ENCODE results near the gene CHD9. TPM values are rescaled to one million over a fixed set of nuclear protein-coding genes. Genes with fewer than 3 reads are reported as not detected.

CHD9 gene
- total and polyA plus RNA-seq, 9 of the 15 experiments (the other 6 are each of a cell fraction or from before 2014, with no cell fraction given), result 29.0 to 69.3 (median 40.6) TPM

GRCh38 chr16:53374800-53375199, 320.0 kb downstream of the CHD9 start:
- Histone ChIP-seq H3K36me3 (ENCODE audit: control insufficient read depth, insufficient read depth, low read length) (no peaks in the 10 kb centered on the region), H3K4me3 (no peak overlapping the region), H3K9me3 (replicated peaks; ENCODE audit: control insufficient read depth, insufficient read depth, low read depth, low read length) (no peaks in the 10 kb centered on the region), H2AFZ (ENCODE audit: low read depth, low read length) (no peak overlapping the region), H3K79me2 (ENCODE audit: control insufficient read depth, insufficient read depth, low read length) (no peaks in the 10 kb centered on the region), H4K20me1 (replicated peaks; ENCODE audit: control insufficient read depth, insufficient read depth, low read length) (no peaks in the 10 kb centered on the region; the same call in 1 of the 2 replicates), H3K4me1 (replicated peaks in 1 of 2; ENCODE audit: control insufficient read depth in 2 of 2, insufficient read depth in 2 of 2, low read length in 2 of 2) (peaks cover 0 to 10% of the 10 kb centered on the region in 2 experiments; a peak in 2 of 5 replicates), H3K9ac (ENCODE audit: insufficient read depth in 1 of 2, low read depth in 2 of 2, low read length in 2 of 2) (no peak overlapping the region), H3K27ac (ENCODE audit: extremely low read depth, low read depth, low read length) (no peak overlapping the region), H3K4me2 (ENCODE audit: insufficient read depth, low read length) (no peak overlapping the region), H3K27me3 (ENCODE audit: control insufficient read depth in 2 of 2, insufficient read depth in 2 of 2, low read length in 2 of 2) (peaks cover 15 to 17% of the 10 kb centered on the region in 2 experiments; a peak in 4 of 5 replicates), H3K9me1 (ENCODE audit: control insufficient read depth, insufficient read depth, low read length) (no peaks in the 10 kb centered on the region)
- intact Hi-C loops (cut with micrococcal nuclease), result no loop called here
- no TSS peak for BruUV-seq (replicated peaks)
- no peak for TF ChIP-seq ZNF398 (CRISPR knock-in tag; IDR thresholded peaks at IDR 0.05)
- TF ChIP-seq RBM14 (IDR thresholded peaks at IDR 0.05; ENCODE audit: borderline replicate concordance, insufficient read depth, low read depth, low read length), result no peak
- TF ChIP-seq RFX1 (IDR thresholded peaks at IDR 0.05), result no peak
- TF ChIP-seq MBD1 (CRISPR knock-in tag; IDR thresholded peaks at IDR 0.05), result no peak
- no peak for TF ChIP-seq CHD2 (IDR thresholded peaks at IDR 0.05; ENCODE audit: low read depth, low read length)
- no peak for TF ChIP-seq HSF4 (CRISPR knock-in tag; IDR thresholded peaks at IDR 0.05; ENCODE audit: borderline replicate concordance)
- no peak for TF ChIP-seq FOXO4 (CRISPR knock-in tag; IDR thresholded peaks at IDR 0.05)
- TF ChIP-seq MTA3 (IDR thresholded peaks at IDR 0.05; ENCODE audit: borderline replicate concordance), result no peak
- TF ChIP-seq ZNF124 (CRISPR knock-in tag; IDR thresholded peaks at IDR 0.05), result no peak
- TF ChIP-seq KLF1 (tag; IDR thresholded peaks at IDR 0.05), result no peak
- TF ChIP-seq CTBP1 (IDR thresholded peaks at IDR 0.05; ENCODE audit: borderline replicate concordance), result no peak
- TF ChIP-seq CEBPB (tag; IDR thresholded peaks at IDR 0.05), result no peak
- DNase-seq (ENCODE audit: extremely low read depth in 1 of 4, low spot score in 3 of 4) (no peak), FAIRE-seq (no peak), ATAC-seq (no peak)
- in situ Hi-C loops (cut with MboI), result no loop called here
- POLR2A ChIA-PET, result no interaction called here
- CTCF ChIA-PET (ENCODE audit: low intra/inter-chr PET ratio), result no interaction called here
- 22% methylated on average over 5 of the region's 5 CpGs for WGBS (ENCODE audit: insufficient coverage, low coverage, missing lambda C conversion rate)
